Heart right ventricle (tissue), 16 donors: ENCODE measurements around the gene DCANP1. TPM values are rescaled to one million over a fixed set of nuclear protein-coding genes. Genes with fewer than 3 reads are reported as not detected.

ENCODE experiments used
- ATAC-seq, 8 donors: fragments of 200-7000 bp; cut with Tn5 transposase; one replicate each; pipeline ENCODE4 v1.9.1; 2020; ENCODE audit warnings: mild to moderate bottlenecking in 8 of 8, moderate library complexity in 8 of 8, moderate number of reproducible peaks in 1 of 8
- DNase-seq, 2 donors: peaks; one replicate each; pipeline ENCODE4 v3.0.0-alpha.2; 2020
- H3K27ac ChIP-seq, 10 donors: fragments of 200-600 bp; sonication (generic) in 2 of 10; one replicate each; pipeline versions ENCODE4 v1.5.0 to v1.8.0; 2020 to 2022; ENCODE audit warnings: mild to moderate bottlenecking in 3 of 10
- H3K27me3 ChIP-seq, 7 donors: fragments of 200-600 bp; one replicate each; pipeline ENCODE4 v1.8.0; 2021 to 2022; ENCODE audit warnings: mild to moderate bottlenecking in 2 of 7
- H3K36me3 ChIP-seq, 9 donors: fragments of 200-600 bp; sonication (generic) in 1 of 9; one replicate each; pipeline versions ENCODE4 v1.5.0 to v1.8.0; 2020 to 2022; ENCODE audit warnings: mild to moderate bottlenecking in 2 of 9
- H3K4me1 ChIP-seq, 9 donors: fragments of 200-600 bp; sonication (generic) in 1 of 9; one replicate each; pipeline versions ENCODE4 v1.5.0 to v1.8.0; 2020 to 2022; ENCODE audit warnings: mild to moderate bottlenecking in 4 of 9
- H3K4me3 ChIP-seq, 10 donors: fragments of 200-600 bp; sonication (generic) in 2 of 10; one replicate each; pipeline versions ENCODE4 v1.5.0 to v1.8.0; 2020 to 2022; ENCODE audit warnings: mild to moderate bottlenecking in 7 of 10, moderate library complexity in 2 of 10
- H3K9me3 ChIP-seq, 11 donors: fragments of 200-600 bp in 10 of 11; sonication (generic) in 2 of 11; one replicate each; pipeline versions ENCODE4 v1.5.0 to v1.8.0; 2013 to 2022; ENCODE audit warnings: mild to moderate bottlenecking in 2 of 11, control low read depth in 1 of 11, moderate library complexity in 1 of 11
- CTCF ChIP-seq, 9 donors: fragments of 200-600 bp; sonication (generic) in 2 of 9; IDR thresholded peaks; one replicate each; pipeline versions ENCODE4 v1.5.0 to v1.8.0; 2021 to 2022; ENCODE audit warnings: antibody characterized with exemption in 9 of 9, mild to moderate bottlenecking in 5 of 9, moderate library complexity in 1 of 9
- WGBS, 2 donors: extraction: QIAGEN DNeasy Blood & Tissue Kit; methylation state at CpG; one replicate each; pipeline ENCODE4 v1.1.7; 2013; ENCODE audit warnings: inconsistent platforms in 1 of 2; 5-methylcytosine and 5-hydroxymethylcytosine counted together
- intact Hi-C, 10 donors: fragments of 100-400 bp; cut with DNase I; formaldehyde crosslinking; loops; one replicate each; pipeline versions ENCODE4 v1.11.1 to v1.14.2; 2022
- polyA plus RNA-seq, 2 donors: library from polyadenylated mRNA; stranded (reverse); fragments of 200-250 nt; gene quantifications; one replicate each; pipeline ENCODE4 v1.2.3, GENCODE V29; 2013
- total RNA-seq, 10 donors: library from RNA; stranded (reverse); fragmentation: NEBNext Ultra II Directional in 3 of 10; extraction: Animal tissue kit (Norgen Biotek cat#: 25700) in 3 of 10; gene quantifications; one replicate each; pipeline versions ENCODE4 v1.2.1 to v1.2.4, GENCODE V29; 2021 to 2023
- donor health status: Arrhythmogenic right ventricular cardiomyopathy.
- donor health status: ischemic (EF 13 %, LVEDD 7.1; RV severe dilation, severe dysfunction).
- donor health status: healthy with polysubstance abuse.
- donor health status: DM: no; HTN: yes; CAD: no.
- donor health status: DM: no; HTN: no; CAD: no.
- donor health status: ischemic (EF 25% LVEDD 6.9; RV normal size, moderate dysfunction).
- donor health status: ischemic (EF 25% LVEDD 5.7; RV mildly dilated, moderate dysfunction).
- donor health status: healthy.
- donor health status: DM: yes; HTN: yes; CAD: no.
- donor health status: Ischemic cardiomyopathy.
- donor health status: ischemic (EF 35%, LVEDD 5.7; RV mildly dilated, moderate dysfunction).
- donor health status: nonischemic (EF 11% LVEDD 7.7; RV severe dilation, severe dysfunction).
- donor health status: DM: yes; HTN: yes; CAD: no.
- donor health status: PGD.
- donor health status: ischemic (EF 29% LVEDD 5.4; RV normal size, mild dysfunction).
- donor health status: nonischemic (EF 23%, LVEDD 6.1; RV moderate dilation, normal function).

Gene DCANP1
- total and polyA plus RNA-seq, 12 donors: not detected

DNA sequence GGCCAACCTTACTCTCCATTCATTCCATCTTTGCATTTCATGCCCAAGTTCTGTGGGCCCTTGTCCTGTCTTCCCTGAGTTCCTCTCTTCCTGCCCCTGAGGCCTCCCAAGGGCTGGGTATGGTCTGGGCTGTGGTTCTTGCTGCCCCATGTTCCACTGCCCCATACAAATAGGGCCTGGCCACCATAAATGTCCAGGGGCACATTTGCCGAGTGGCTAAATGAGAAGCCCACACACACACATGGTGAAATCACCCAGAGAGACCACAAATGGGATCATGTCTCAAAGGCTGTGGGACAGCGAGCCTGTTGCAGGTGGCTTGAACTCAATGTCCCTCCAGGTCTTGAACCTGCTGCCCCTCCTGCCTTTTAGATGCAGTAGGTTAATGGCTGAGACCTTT, 3.8 kb upstream of the DCANP1 start:
- TF ChIP-seq CTCF (IDR thresholded peaks at IDR 0.05): no peak
- H3K27me3 ChIP-seq: peaks cover 0 to 8% (median 0%) of the 10 kb centered on the region in 7 donors
- H3K4me3 ChIP-seq: peak overlapping the region in 1 of 10 donors; percentile 20

GRCh38 chr5:135450336-135450735, 3.2 kb upstream of the DCANP1 start:
- 74 to 84% methylated on average over 3 of the region's 3 CpGs for WGBS, 2 donors
- H3K4me1 ChIP-seq: peaks cover 0 to 9% (median 0%) of the 10 kb centered on the region in 9 donors
- H3K4me3 ChIP-seq: no peak overlapping the region
- TF ChIP-seq CTCF (IDR thresholded peaks at IDR 0.05): no peak
- no peaks in the 10 kb centered on the region for H3K9me3 ChIP-seq
- no peak for ATAC-seq
- H3K36me3 ChIP-seq: no peaks in the 10 kb centered on the region
- intact Hi-C loops: no loop called here
- no peak for DNase-seq
- H3K27ac ChIP-seq: no peak overlapping the region
- peaks cover 0 to 6% (median 0%) of the 10 kb centered on the region in 7 donors for H3K27me3 ChIP-seq

More for the DNA sequence above, 3.8 kb upstream of the DCANP1 start:
- WGBS, 2 donors: 90 to 93% methylated on average over 2 of the region's 2 CpGs
- no peaks in the 10 kb centered on the region for H3K9me3 ChIP-seq
- peaks cover 0 to 15% (median 0%) of the 10 kb centered on the region in 9 donors for H3K4me1 ChIP-seq
- intact Hi-C loops: no loop called here
- H3K27ac ChIP-seq: no peak overlapping the region
- ATAC-seq (no peak), DNase-seq (no peak)
- no peaks in the 10 kb centered on the region for H3K36me3 ChIP-seq

DNA sequence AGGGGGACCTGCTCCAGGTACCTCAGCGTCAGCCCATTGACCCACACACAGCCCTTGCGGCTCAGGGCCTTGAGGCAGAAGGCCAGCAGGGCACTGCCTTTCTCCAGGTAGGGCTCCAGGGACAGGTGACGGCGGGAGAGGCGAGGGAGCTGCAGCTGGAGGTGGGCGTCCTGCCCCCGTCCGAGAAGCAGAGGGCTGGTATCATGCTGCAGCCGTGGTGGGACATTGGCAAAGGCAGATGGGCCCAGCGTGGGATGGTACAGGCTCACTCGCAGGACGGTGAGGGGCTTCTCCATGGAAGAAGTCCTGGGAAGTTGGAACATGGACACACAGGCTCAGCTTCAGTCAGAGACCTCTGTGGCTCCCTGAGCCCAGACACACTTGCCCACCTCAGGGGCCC, 2.5 kb upstream of the DCANP1 start:
- Histone ChIP-seq H3K9me3 (no peaks in the 10 kb centered on the region), H3K36me3 (no peaks in the 10 kb centered on the region), H3K27me3 (peaks cover 0 to 6% (median 0%) of the 10 kb centered on the region in 7 donors), H3K27ac (no peak overlapping the region), H3K4me1 (peaks cover 0 to 15% (median 0%) of the 10 kb centered on the region in 9 donors), H3K4me3 (no peak overlapping the region)
- no peak for DNase-seq
- intact Hi-C loops: no loop called here
- 95 to 97% methylated on average over 12 of the region's 12 CpGs for WGBS, 2 donors
- ATAC-seq: no peak
- no peak for TF ChIP-seq CTCF (IDR thresholded peaks at IDR 0.05)

GRCh38 chr5:135448791-135449507, 1.8 kb upstream of the DCANP1 start:
- Histone ChIP-seq H3K27me3 (peaks cover 0 to 6% (median 0%) of the 10 kb centered on the region in 7 donors), H3K4me1 (peaks cover 0 to 22% (median 0%) of the 10 kb centered on the region in 9 donors), H3K9me3 (no peaks in the 10 kb centered on the region), H3K4me3 (no peak overlapping the region), H3K27ac (no peak overlapping the region), H3K36me3 (no peaks in the 10 kb centered on the region)
- no peak for ATAC-seq
- DNase-seq: no peak
- WGBS, 2 donors: 84% methylated on average over 9 of the region's 9 CpGs
- no peak for TF ChIP-seq CTCF (IDR thresholded peaks at IDR 0.05)
- intact Hi-C loops: no loop called here
